Heart right ventricle (tissue), 16 donors: ENCODE data around the gene DGLUCY. TPM values are rescaled to one million over a fixed set of nuclear protein-coding genes. Genes with fewer than 3 reads are reported as not detected.

Experiments
- ATAC-seq, 8 donors: fragments of 200-7000 bp; cut with Tn5 transposase; one replicate each; pipeline ENCODE4 v1.9.1; 2020; ENCODE audit warnings: mild to moderate bottlenecking in 8 of 8, moderate library complexity in 8 of 8, moderate number of reproducible peaks in 1 of 8
- DNase-seq, 2 donors: peaks; one replicate each; pipeline ENCODE4 v3.0.0-alpha.2; 2020
- H3K27ac ChIP-seq, 10 donors: fragments of 200-600 bp; sonication (generic) in 2 of 10; one replicate each; pipeline versions ENCODE4 v1.5.0 to v1.8.0; 2020 to 2022; ENCODE audit warnings: mild to moderate bottlenecking in 3 of 10
- H3K27me3 ChIP-seq, 7 donors: fragments of 200-600 bp; one replicate each; pipeline ENCODE4 v1.8.0; 2021 to 2022; ENCODE audit warnings: mild to moderate bottlenecking in 2 of 7
- H3K36me3 ChIP-seq, 9 donors: fragments of 200-600 bp; sonication (generic) in 1 of 9; one replicate each; pipeline versions ENCODE4 v1.5.0 to v1.8.0; 2020 to 2022; ENCODE audit warnings: mild to moderate bottlenecking in 2 of 9
- H3K4me1 ChIP-seq, 9 donors: fragments of 200-600 bp; sonication (generic) in 1 of 9; one replicate each; pipeline versions ENCODE4 v1.5.0 to v1.8.0; 2020 to 2022; ENCODE audit warnings: mild to moderate bottlenecking in 4 of 9
- H3K4me3 ChIP-seq, 10 donors: fragments of 200-600 bp; sonication (generic) in 2 of 10; one replicate each; pipeline versions ENCODE4 v1.5.0 to v1.8.0; 2020 to 2022; ENCODE audit warnings: mild to moderate bottlenecking in 7 of 10, moderate library complexity in 2 of 10
- H3K9me3 ChIP-seq, 11 donors: fragments of 200-600 bp in 10 of 11; sonication (generic) in 2 of 11; one replicate each; pipeline versions ENCODE4 v1.5.0 to v1.8.0; 2013 to 2022; ENCODE audit warnings: mild to moderate bottlenecking in 2 of 11, control low read depth in 1 of 11, moderate library complexity in 1 of 11
- CTCF ChIP-seq, 9 donors: fragments of 200-600 bp; sonication (generic) in 2 of 9; IDR thresholded peaks; one replicate each; pipeline versions ENCODE4 v1.5.0 to v1.8.0; 2021 to 2022; ENCODE audit warnings: antibody characterized with exemption in 9 of 9, mild to moderate bottlenecking in 5 of 9, moderate library complexity in 1 of 9
- WGBS, 2 donors: extraction: QIAGEN DNeasy Blood & Tissue Kit; methylation state at CpG; one replicate each; pipeline ENCODE4 v1.1.7; 2013; ENCODE audit warnings: inconsistent platforms in 1 of 2; 5-methylcytosine and 5-hydroxymethylcytosine counted together
- intact Hi-C, 10 donors: fragments of 100-400 bp; cut with DNase I; formaldehyde crosslinking; loops; one replicate each; pipeline versions ENCODE4 v1.11.1 to v1.14.2; 2022
- polyA plus RNA-seq, 2 donors: library from polyadenylated mRNA; stranded (reverse); fragments of 200-250 nt; gene quantifications; one replicate each; pipeline ENCODE4 v1.2.3, GENCODE V29; 2013
- total RNA-seq, 10 donors: library from RNA; stranded (reverse); fragmentation: NEBNext Ultra II Directional in 3 of 10; extraction: Animal tissue kit (Norgen Biotek cat#: 25700) in 3 of 10; gene quantifications; one replicate each; pipeline versions ENCODE4 v1.2.1 to v1.2.4, GENCODE V29; 2021 to 2023
- donor health status: Arrhythmogenic right ventricular cardiomyopathy.
- donor health status: ischemic (EF 13 %, LVEDD 7.1; RV severe dilation, severe dysfunction).
- donor health status: healthy with polysubstance abuse.
- donor health status: DM: no; HTN: yes; CAD: no.
- donor health status: DM: no; HTN: no; CAD: no.
- donor health status: ischemic (EF 25% LVEDD 6.9; RV normal size, moderate dysfunction).
- donor health status: ischemic (EF 25% LVEDD 5.7; RV mildly dilated, moderate dysfunction).
- donor health status: healthy.
- donor health status: DM: yes; HTN: yes; CAD: no.
- donor health status: Ischemic cardiomyopathy.
- donor health status: ischemic (EF 35%, LVEDD 5.7; RV mildly dilated, moderate dysfunction).
- donor health status: nonischemic (EF 11% LVEDD 7.7; RV severe dilation, severe dysfunction).
- donor health status: DM: yes; HTN: yes; CAD: no.
- donor health status: PGD.
- donor health status: ischemic (EF 29% LVEDD 5.4; RV normal size, mild dysfunction).
- donor health status: nonischemic (EF 23%, LVEDD 6.1; RV moderate dilation, normal function).

DGLUCY gene
- total and polyA plus RNA-seq, 12 donors: 43.5 to 270 (median 201) TPM

DNA sequence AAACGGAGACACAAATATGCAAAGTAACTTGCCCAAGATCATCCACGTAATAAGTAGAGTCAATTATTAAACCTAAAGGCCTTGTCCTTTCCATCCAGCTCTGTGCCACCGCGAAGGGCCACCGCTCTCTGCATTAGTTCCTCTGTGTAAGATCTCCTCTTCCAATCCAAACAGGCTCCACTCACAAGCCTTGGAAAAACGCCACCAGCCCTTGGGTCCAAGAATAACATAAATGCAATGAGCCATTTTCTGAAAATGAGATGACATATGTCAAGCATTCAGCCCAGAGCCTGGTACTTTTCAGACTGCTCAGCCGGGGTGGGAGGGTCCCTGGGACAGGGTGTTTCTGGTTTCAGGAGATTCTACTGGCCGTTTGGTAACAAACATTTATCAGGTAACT, 30.0 kb downstream of the DGLUCY start:
- WGBS, 2 donors: 52 to 55% methylated on average over 8 of the region's 8 CpGs
- Histone ChIP-seq H3K4me1 (peaks cover 7 to 80% (median 46%) of the 10 kb centered on the region in 9 donors), H3K27me3 (no peaks in the 10 kb centered on the region), H3K27ac (peak overlapping the region; percentile 45 to 88 (median 70)), H3K9me3 (no peaks in the 10 kb centered on the region), H3K36me3 (peaks cover 0 to 69% (median 11%) of the 10 kb centered on the region in 9 donors), H3K4me3 (no peak overlapping the region)
- ATAC-seq (peak in 6 of 8 donors; percentile 17 to 63 (median 44)), DNase-seq (peak in 1 of 2 donors; percentile 48)
- intact Hi-C loops: loop anchor here in 1 of 10 donors (5.0 kb wide), 1 partner anchor 1142 kb away; no protein-coding TSS in a partner anchor
- no peak for TF ChIP-seq CTCF (IDR thresholded peaks at IDR 0.05)

DNA sequence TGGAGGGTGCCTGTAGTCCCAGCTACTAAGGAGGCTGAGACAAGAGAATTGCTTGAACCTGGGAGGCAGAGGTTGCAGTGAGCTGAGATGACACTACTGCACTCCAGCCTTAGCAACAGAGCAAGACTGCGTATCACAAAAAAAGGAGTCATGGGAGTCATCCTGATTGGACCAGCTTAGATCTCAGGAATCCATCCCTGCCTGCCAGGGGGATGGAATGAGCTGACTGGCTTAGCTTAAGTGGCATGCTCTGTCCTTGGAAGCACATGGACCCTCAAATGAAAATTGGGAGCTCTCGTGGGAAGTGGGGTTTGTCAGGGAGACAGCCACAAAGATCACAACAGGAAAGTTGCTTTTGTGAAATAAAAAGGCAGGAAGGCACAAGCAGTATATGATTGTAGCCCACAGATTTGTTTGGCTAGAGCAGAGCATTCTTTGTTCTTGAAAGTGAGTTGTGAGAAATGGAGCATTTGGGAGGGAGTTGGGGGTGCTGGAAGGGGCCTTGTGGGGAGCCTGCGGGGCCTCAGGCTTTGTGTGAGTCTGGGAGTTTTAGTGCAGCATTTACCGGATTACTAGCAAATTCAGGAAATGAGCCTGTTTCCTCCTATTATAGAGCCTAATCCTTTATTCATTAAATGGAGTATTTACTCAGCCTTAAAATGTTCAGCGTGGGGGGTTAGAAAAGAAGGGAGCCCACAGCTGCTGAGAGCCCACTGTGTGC, 30.7 kb downstream of the DGLUCY start:
- DNase-seq (no peak), ATAC-seq (peak; percentile 20 to 82 (median 55))
- H3K4me3 ChIP-seq: no peak overlapping the region
- TF ChIP-seq CTCF (IDR thresholded peaks at IDR 0.05): no peak
- no peaks in the 10 kb centered on the region for H3K27me3 ChIP-seq
- H3K27ac ChIP-seq: peak overlapping the region; percentile 45 to 88 (median 70)
- H3K9me3 ChIP-seq: no peaks in the 10 kb centered on the region
- intact Hi-C loops: loop anchor here in 1 of 10 donors (5.0 kb wide), 1 partner anchor 1142 kb away; no protein-coding TSS in a partner anchor
- 50 to 60% methylated on average over 5 of the region's 5 CpGs for WGBS, 2 donors
- peaks cover 0 to 63% (median 11%) of the 10 kb centered on the region in 9 donors for H3K36me3 ChIP-seq
- H3K4me1 ChIP-seq: peaks cover 7 to 80% (median 50%) of the 10 kb centered on the region in 9 donors

- 93 to 94% methylated on average over 11 of the region's 11 CpGs for WGBS, 2 donors
- DNase-seq: no peak
- H3K36me3 ChIP-seq: peaks cover 0 to 57% (median 11%) of the 10 kb centered on the region in 9 donors
- no peaks in the 10 kb centered on the region for H3K9me3 ChIP-seq
- intact Hi-C loops: no loop called here
- no peak for ATAC-seq
- no peak for TF ChIP-seq CTCF (IDR thresholded peaks at IDR 0.05)
- no peak overlapping the region for H3K4me3 ChIP-seq
- peak overlapping the region in 9 of 10 donors; percentile 56 to 88 (median 70) for H3K27ac ChIP-seq
- peaks cover 9 to 77% (median 52%) of the 10 kb centered on the region in 9 donors for H3K4me1 ChIP-seq
- no peaks in the 10 kb centered on the region for H3K27me3 ChIP-seq
Observed at GRCh38 chr14:91145391-91146160, 31.7 kb downstream of the DGLUCY start.

DNA sequence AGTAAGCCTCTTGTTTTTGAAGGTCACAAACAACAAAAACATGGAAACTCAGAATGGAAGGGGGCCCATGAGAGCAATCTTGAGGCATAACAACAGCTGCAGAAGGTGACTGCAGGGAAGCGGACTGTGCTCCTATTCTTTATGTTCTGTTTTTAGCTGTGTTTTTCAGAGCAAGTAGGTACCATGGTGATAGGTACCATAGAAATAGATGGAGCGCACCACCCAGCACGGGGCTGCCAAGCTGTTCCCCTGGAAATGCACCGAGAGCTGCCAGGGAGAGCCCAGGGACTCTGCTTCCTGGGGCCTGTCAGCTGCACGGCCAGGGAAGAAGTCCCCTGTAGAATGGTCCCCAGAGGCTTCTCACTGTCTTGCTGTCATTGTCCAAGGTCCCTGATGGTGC, 32.8 kb downstream of the DGLUCY start:
- H3K27ac ChIP-seq: peak overlapping the region in 7 of 10 donors; percentile 6 to 88 (median 56)
- intact Hi-C loops: no loop called here
- no peaks in the 10 kb centered on the region for H3K27me3 ChIP-seq
- ATAC-seq (peak in 6 of 8 donors; percentile 22 to 84 (median 52)), DNase-seq (peak in 1 of 2 donors; percentile 41)
- H3K36me3 ChIP-seq: peaks cover 0 to 62% (median 11%) of the 10 kb centered on the region in 9 donors
- 44 to 60% methylated on average over 5 of the region's 5 CpGs for WGBS, 2 donors
- no peak overlapping the region for H3K4me3 ChIP-seq
- peaks cover 9 to 75% (median 43%) of the 10 kb centered on the region in 9 donors for H3K4me1 ChIP-seq
- no peak for TF ChIP-seq CTCF (IDR thresholded peaks at IDR 0.05)
- no peaks in the 10 kb centered on the region for H3K9me3 ChIP-seq
